Panc1 (cell line): Measurements from ENCODE around the gene AMBRA1. TPM values are rescaled to one million over a fixed set of nuclear protein-coding genes. Genes with fewer than 3 reads are reported as not detected.
A peak's percentile ranks its signal among the peaks of the same experiment; 100 is the strongest.

Experiments
- ATAC-seq: fragments of 200-7000 bp; cut with Tn5 transposase; 2 replicates; pipeline ENCODE4 v1.9.1; 2020; ENCODE audit warnings: mild to moderate bottlenecking, moderate library complexity
- BruUV-seq: library from RNA; stranded (reverse); fragments of 400-500 nt; replicated peaks from 2 replicates; lab custom pipeline; 2021; lab: Mats Ljungman, UMichigan
- CTCF ChIA-PET: fragments of 300-600 bp; sonication (Branson Sonifier 250); formaldehyde crosslinking; loops from one replicate; lab custom pipeline; 2022; ENCODE audit warnings: antibody characterized with exemption; lab: Charles Lee
- POLR2A ChIA-PET: fragments of 300-600 bp; sonication (Branson Sonifier 250); formaldehyde crosslinking; loops from one replicate; lab custom pipeline; 2022; ENCODE audit warnings: antibody characterized with exemption; lab: Charles Lee
- DNase-seq: peaks from one replicate; pipeline ENCODE4 v3.0.0-alpha.2; 2010; ENCODE audit warnings: low read depth, low spot score
- H3K27ac ChIP-seq: 2 replicates; pipeline ENCODE4 v1.5.1; 2011; ENCODE audit warnings: mild to moderate bottlenecking, low read length, inconsistent platforms
- H3K27me3 ChIP-seq: fragments of 200-500 bp; sonication (Bioruptor generic); 2 replicates; pipeline ENCODE4 v1.6.0; 2014; ENCODE audit warnings: low read length, inconsistent platforms; ENCODE audit not compliant: control insufficient read depth, insufficient read depth
- H3K36me3 ChIP-seq: fragments of 200-500 bp; sonication (Bioruptor generic); 2 replicates; pipeline ENCODE4 v1.5.1; 2014; ENCODE audit warnings: inconsistent platforms, mild to moderate bottlenecking, low read length, moderate library complexity; ENCODE audit not compliant: control insufficient read depth, insufficient read depth
- H3K4me1 ChIP-seq: 2 replicates; pipeline ENCODE4 v1.5.1; 2011; ENCODE audit warnings: inconsistent platforms, mild to moderate bottlenecking, low read length, moderate library complexity; ENCODE audit not compliant: control insufficient read depth, insufficient read depth
- H3K4me3 ChIP-seq, 2 experiments: 2 replicates each; pipeline ENCODE4 v1.5.1; 2011 to 2012; ENCODE audit warnings: low read depth in 2 of 2, low read length in 2 of 2, mild to moderate bottlenecking in 2 of 2, inconsistent platforms in 1 of 2, moderate library complexity in 1 of 2
- H3K9me3 ChIP-seq: fragments of 200-500 bp; sonication (Bioruptor generic); 2 replicates; pipeline ENCODE4 v1.5.1; 2014; ENCODE audit warnings: low read depth, mild to moderate bottlenecking, inconsistent platforms, low read length, moderate library complexity; ENCODE audit not compliant: control insufficient read depth, insufficient read depth
- POLR2AphosphoS5 ChIP-seq: IDR thresholded peaks from 2 replicates; pipeline ENCODE4 v1.6.1; 2012; ENCODE audit warnings: mild to moderate bottlenecking, low read depth, low read length, moderate library complexity
- REST ChIP-seq, 2 experiments: IDR thresholded peaks; 2 replicates each; pipeline ENCODE4 v1.6.1; 2011 to 2012; ENCODE audit warnings: low read depth in 2 of 2, control low read depth in 1 of 2, low read length in 1 of 2, mild to moderate bottlenecking in 1 of 2, moderate library complexity in 1 of 2; ENCODE audit not compliant: insufficient read depth in 1 of 2
- SIN3A ChIP-seq: IDR thresholded peaks from 2 replicates; pipeline ENCODE4 v1.6.1; 2012; ENCODE audit warnings: low read depth, mild to moderate bottlenecking, low read length, moderate library complexity, borderline replicate concordance; ENCODE audit not compliant: insufficient read depth
- TCF7L2 ChIP-seq: IDR thresholded peaks from 2 replicates; pipeline ENCODE4 v1.6.1; 2011; ENCODE audit warnings: mild to moderate bottlenecking, low read depth, low read length, inconsistent platforms
- in situ Hi-C: cut with HindIII; loops from 2 replicates; pipeline ENCODE4 v1.10.0; 2016; ENCODE audit warnings: low sequenced_read_pairs, low pct_unique_long_range_greater_than_20kb
- intact Hi-C: fragments of 100-400 bp; cut with micrococcal nuclease; formaldehyde crosslinking; loops from one replicate; pipeline ENCODE4 v1.10.0; 2022; ENCODE audit not compliant: unreplicated experiment
- total RNA-seq: library from RNA; stranded (reverse); gene quantifications from one replicate; pipeline ENCODE4 v1.2.1, GENCODE V29; 2021; ENCODE audit not compliant: unreplicated experiment
- TF ChIP-seq, protein P1 (sequence below): fragments of 450-650 bp; IDR thresholded peaks from 2 replicates; pipeline ENCODE4 v1.5.1; 2017; ENCODE audit warnings: mild to moderate bottlenecking

The AMBRA1 gene
- total RNA-seq, 1 experiment from 2014 or later = 40.0 TPM

- BruUV-seq = TSS peak; percentile 45
- ATAC-seq (no peak), DNase-seq (no peak)
- H3K27me3 ChIP-seq = no peaks in the 10 kb centered on the region
- no peaks in the 10 kb centered on the region for H3K36me3 ChIP-seq
- intact Hi-C loops (loop anchor here (10.0 kb wide), 1 partner anchor 57 kb away; no protein-coding TSS in a partner anchor), in situ Hi-C loops (no loop called here)
- TF ChIP-seq SIN3A (no peak), REST (IDR thresholded peaks at IDR 0.05; ENCODE audit: insufficient read depth in 1 of 2, low read depth in 2 of 2, low read length in 1 of 2) (no peak), POLR2AphosphoS5 (no peak), TCF7L2 (no peak)
- TF ChIP-seq, protein P1, sequence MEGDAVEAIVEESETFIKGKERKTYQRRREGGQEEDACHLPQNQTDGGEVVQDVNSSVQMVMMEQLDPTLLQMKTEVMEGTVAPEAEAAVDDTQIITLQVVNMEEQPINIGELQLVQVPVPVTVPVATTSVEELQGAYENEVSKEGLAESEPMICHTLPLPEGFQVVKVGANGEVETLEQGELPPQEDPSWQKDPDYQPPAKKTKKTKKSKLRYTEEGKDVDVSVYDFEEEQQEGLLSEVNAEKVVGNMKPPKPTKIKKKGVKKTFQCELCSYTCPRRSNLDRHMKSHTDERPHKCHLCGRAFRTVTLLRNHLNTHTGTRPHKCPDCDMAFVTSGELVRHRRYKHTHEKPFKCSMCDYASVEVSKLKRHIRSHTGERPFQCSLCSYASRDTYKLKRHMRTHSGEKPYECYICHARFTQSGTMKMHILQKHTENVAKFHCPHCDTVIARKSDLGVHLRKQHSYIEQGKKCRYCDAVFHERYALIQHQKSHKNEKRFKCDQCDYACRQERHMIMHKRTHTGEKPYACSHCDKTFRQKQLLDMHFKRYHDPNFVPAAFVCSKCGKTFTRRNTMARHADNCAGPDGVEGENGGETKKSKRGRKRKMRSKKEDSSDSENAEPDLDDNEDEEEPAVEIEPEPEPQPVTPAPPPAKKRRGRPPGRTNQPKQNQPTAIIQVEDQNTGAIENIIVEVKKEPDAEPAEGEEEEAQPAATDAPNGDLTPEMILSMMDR = no peak
- H3K27ac ChIP-seq = no peak overlapping the region
- no peak overlapping the region for H3K4me3 ChIP-seq
- POLR2A ChIA-PET = no interaction called here
- CTCF ChIA-PET = no interaction called here
- H3K9me3 ChIP-seq = no peaks in the 10 kb centered on the region
- H3K4me1 ChIP-seq = no peaks in the 10 kb centered on the region
Measured at GRCh38 chr11:46471943-46472661, 121.7 kb downstream of the AMBRA1 start.

GRCh38 chr11:46469926-46470325 is 123.9 kb downstream of the AMBRA1 start:
- ChIA-PET CTCF (interaction anchor here (0.6 kb wide), 1 partner anchor 163 kb away, joined by 3 read pairs; no protein-coding TSS in a partner anchor), POLR2A (no interaction called here)
- no peaks in the 10 kb centered on the region for H3K4me1 ChIP-seq
- TF ChIP-seq, protein P1 = no peak
- TF ChIP-seq SIN3A (no peak), POLR2AphosphoS5 (no peak), REST (IDR thresholded peaks at IDR 0.05; ENCODE audit: insufficient read depth in 1 of 2, low read depth in 2 of 2, low read length in 1 of 2) (no peak), TCF7L2 (no peak)
- in situ Hi-C loops (no loop called here), intact Hi-C loops (loop anchor here (10.0 kb wide), 1 partner anchor 55 kb away; no protein-coding TSS in a partner anchor)
- no peak for DNase-seq
- no peak overlapping the region for H3K4me3 ChIP-seq
- no peaks in the 10 kb centered on the region for H3K27me3 ChIP-seq
- ATAC-seq = no peak
- H3K9me3 ChIP-seq = no peaks in the 10 kb centered on the region
- BruUV-seq = no TSS peak
- H3K36me3 ChIP-seq = no peaks in the 10 kb centered on the region
- no peak overlapping the region for H3K27ac ChIP-seq
